ENCODE results near the gene SF3A1. TPM values are rescaled to one million over a fixed set of nuclear protein-coding genes. Genes with fewer than 3 reads are reported as not detected.

Gene SF3A1
- total RNA-seq, 2 donors from 2014 or later: 94.3 to 105 TPM

DNA sequence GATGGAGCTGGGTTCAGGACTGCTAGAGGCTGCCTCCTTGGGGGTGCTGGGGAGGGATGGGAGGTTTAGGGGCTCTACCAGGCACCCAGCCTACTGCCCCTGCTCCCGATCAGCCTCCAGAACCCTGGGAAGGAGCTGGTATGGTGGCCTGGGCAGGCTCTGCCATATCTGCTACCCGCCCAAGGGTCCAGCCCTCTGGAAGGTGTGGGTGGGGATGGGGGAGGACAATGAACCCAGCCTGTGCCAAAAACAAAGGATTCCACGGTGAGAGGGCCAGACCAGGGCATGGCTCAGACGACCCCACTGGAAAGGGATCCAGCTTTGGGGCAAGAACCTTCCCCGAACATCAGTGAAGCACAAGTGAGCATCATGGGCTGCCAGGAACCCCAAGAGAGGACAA lies 70.4 kb downstream of the SF3A1 start:
- no peak for ATAC-seq
- no peak for DNase-seq
- intact Hi-C loops (cut with DNase I): loop anchor here in 1 of 2 donors (5.0 kb wide), 1 partner anchor 101 kb away; the partner anchor contains the start of gene RNF215

DNA sequence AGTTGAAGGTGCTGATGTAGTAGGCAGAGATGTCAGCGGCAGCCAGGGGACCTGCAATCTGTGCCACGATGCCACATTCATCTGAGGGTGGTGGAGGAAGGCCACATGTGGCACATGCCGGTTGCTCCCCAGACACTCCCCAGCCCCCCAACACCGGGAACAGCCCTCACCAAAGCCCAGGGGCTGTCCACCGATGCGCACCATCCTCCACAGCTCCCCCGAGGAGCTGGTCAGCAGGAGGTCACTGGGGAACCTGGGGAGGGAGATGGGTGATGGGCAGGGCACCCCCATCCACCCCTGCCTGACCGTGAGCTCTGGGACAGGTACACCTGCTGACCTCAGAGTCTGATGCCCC lies 70.9 kb downstream of the SF3A1 start:
- DNase-seq (no peak), ATAC-seq (no peak)
- intact Hi-C loops (cut with DNase I): loop anchor here in 1 of 2 donors (5.0 kb wide), 1 partner anchor 101 kb away; the partner anchor contains the start of gene RNF215

DNA sequence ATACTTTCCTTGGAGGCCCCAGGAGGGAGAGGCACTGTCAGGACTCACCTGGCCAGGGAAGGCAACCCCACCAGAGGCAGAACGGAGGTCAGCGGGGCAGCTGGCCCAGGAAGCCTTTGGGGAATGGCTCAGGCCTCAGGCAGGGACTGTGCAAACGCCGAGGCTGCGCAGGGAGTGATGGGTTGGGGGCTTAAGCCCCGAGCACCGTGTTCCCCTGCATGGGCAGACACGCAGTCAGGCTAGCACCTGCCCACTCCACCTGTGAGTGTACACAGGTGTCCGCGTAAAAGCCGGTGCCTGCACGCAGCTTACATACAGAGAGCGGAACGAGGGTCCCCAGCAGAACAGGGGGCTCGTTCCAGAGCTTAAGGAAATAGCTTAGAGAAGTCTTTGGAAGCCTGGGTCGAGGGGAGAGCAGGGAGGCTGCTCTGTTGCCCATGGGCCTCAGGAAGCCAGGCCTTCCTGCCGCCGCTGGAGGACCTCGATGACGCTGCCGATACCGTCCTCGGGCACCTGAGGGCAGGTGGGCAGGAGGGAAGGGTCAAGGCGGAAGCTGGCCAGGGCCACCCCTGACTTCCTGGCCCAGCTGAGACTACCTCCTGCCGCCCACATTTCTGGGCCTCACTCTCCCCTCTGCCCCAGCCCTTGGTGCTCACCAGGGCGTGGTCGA lies 71.4 kb downstream of the SF3A1 start:
- DNase-seq (no peak), ATAC-seq (no peak)
- intact Hi-C loops (cut with DNase I): loop anchor here in 1 of 2 donors (5.0 kb wide), 1 partner anchor 102 kb away; the partner anchor contains the start of gene RNF215

DNA sequence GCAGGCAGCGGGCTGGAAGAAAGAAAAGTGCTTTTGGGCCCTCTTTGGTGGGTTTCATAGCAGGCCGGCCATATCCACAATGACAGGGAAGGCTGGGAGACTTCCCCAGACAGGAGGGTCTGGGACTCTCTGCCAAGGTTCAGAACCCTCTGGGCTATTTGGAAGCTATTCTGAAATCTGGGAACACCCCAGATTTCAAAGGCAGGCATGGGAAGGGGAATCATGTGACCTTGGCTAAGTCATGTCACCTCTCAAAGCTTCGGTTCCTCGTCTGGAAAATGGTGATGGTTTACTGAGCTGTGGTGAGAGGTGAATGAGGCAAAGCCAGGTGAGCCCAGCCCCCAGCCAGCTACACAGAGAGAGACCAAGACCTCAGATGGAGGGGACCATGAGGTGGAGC lies 72.0 kb downstream of the SF3A1 start:
- DNase-seq: no peak
- no peak for ATAC-seq
- intact Hi-C loops (cut with DNase I): loop anchor here in 1 of 2 donors (5.0 kb wide), 1 partner anchor 103 kb away; the partner anchor contains the start of gene RNF215

DNA sequence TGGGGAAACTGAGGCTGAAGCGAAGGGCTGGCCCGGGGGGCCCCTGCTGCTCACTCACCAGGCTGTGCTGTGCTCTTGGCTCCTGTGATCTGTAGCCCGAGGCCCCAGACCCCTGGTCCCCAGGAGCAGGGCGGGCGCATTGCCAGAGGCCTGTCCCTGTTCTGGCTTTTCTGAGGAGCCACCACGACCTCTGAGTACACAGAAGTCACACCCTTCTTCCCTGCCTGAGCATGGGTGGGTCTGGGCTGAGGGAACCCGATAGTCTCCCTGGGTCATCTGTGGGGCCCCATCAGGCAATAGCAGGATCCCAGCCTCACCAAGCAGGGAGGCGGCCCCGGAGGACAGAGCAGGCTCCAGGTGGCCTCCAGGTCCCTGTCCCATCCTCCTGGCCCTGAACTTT lies 72.5 kb downstream of the SF3A1 start:
- DNase-seq (no peak), ATAC-seq (no peak)
- intact Hi-C loops (cut with DNase I): no loop called here

DNA sequence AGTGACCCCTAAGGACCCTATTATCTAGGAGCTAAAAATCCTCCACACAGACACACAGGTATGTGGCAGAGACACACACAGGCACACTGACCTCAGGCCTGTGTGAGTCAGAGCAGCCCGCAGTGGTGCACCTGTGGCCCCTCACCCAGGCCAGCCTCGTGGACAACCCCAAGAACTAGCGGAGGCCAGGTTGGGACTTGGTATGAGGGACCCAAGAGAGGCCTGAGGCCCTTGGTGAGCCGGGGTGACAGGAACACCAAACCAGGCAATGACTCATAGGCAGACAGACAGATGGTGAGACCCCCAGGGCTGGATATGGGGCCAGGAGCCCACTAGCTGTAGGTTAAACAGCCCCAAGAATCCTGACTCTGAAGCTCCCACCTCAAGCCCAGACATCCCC lies 73.4 kb downstream of the SF3A1 start:
- ATAC-seq (no peak), DNase-seq (no peak)
- intact Hi-C loops (cut with DNase I): no loop called here

DNA sequence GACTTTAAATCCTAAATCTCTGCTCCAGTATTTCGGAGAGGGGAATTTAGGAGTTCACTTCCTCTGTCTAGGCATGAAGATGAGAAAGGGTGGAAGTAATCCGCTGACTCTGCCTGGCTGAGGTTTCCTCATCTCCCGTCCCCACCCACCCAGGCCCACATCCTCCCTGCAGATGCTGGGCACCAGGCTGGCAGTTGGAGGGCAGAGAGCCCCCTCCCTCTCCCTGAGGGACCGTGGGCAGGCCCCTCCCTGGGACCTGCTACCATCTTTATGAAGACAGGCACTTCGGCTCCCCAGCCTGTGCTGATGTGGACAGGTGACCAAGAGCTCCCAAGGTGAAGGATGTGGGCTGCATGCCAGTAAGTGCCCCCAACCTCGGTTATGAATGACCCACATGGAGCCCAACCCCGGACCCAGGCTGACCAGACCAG lies 74.1 kb downstream of the SF3A1 start:
- ATAC-seq (no peak), DNase-seq (no peak)
- intact Hi-C loops (cut with DNase I): no loop called here

Other genes starting within 250 kb of the SF3A1 start
- 1 to 10 TPM in 1 of 2 donors, under 1 TPM in 1; 0.94 to 7.0 TPM for gene LIF, start 110.1 kb downstream of the SF3A1 start, total RNA-seq
- 1 to 10 TPM in 1 of 2 donors, under 1 TPM in 1; 0.56 to 1.4 TPM for gene OSM, start 90.0 kb downstream of the SF3A1 start, total RNA-seq
- 1 to 10 TPM; 7.4 to 9.4 TPM for gene CASTOR1, start 67.4 kb downstream of the SF3A1 start, total RNA-seq
- gene TBC1D10A, start 30.0 kb downstream of the SF3A1 start, total RNA-seq: 10 to 100 TPM; 11.9 to 12.3 TPM
- under 1 TPM; 0.65 to 0.84 TPM for gene CCDC157, start 113 bp upstream of the SF3A1 start, total RNA-seq
- gene RNF215, start 30.5 kb upstream of the SF3A1 start, total RNA-seq: 10 to 100 TPM in 1 of 2 donors, 1 to 10 TPM in 1; 7.5 to 12.9 TPM
- 1 to 10 TPM; 2.1 to 5.7 TPM for gene SEC14L2, start 40.1 kb upstream of the SF3A1 start, total RNA-seq
- gene MTFP1, start 68.9 kb upstream of the SF3A1 start, total RNA-seq: 10 to 100 TPM; 21.4 to 33.8 TPM
- gene SEC14L3, start 115.1 kb upstream of the SF3A1 start, total RNA-seq: not detected
- not detected for gene SEC14L4, start 148.8 kb upstream of the SF3A1 start, total RNA-seq
- gene SEC14L6, start 189.8 kb upstream of the SF3A1 start, total RNA-seq: under 1 TPM; 0.08 to 0.56 TPM
- gene GAL3ST1, start 217.8 kb upstream of the SF3A1 start, total RNA-seq: under 1 TPM; 0.29 to 0.39 TPM
- 10 to 100 TPM; 23.0 to 38.9 TPM for gene PES1, start 235.0 kb upstream of the SF3A1 start, total RNA-seq